SHP77 (cell line): ENCODE data around the gene ARID1A.

ENCODE experiments used
- DNase-seq, 2 experiments: peaks; one replicate each; lab custom pipeline; 2025; lab: John Stamatoyannopoulos, UW

ARID1A gene

GRCh38 chr1:26827663-26828062 is 131.8 kb downstream of the ARID1A start:
- no peak for DNase-seq

DNA sequence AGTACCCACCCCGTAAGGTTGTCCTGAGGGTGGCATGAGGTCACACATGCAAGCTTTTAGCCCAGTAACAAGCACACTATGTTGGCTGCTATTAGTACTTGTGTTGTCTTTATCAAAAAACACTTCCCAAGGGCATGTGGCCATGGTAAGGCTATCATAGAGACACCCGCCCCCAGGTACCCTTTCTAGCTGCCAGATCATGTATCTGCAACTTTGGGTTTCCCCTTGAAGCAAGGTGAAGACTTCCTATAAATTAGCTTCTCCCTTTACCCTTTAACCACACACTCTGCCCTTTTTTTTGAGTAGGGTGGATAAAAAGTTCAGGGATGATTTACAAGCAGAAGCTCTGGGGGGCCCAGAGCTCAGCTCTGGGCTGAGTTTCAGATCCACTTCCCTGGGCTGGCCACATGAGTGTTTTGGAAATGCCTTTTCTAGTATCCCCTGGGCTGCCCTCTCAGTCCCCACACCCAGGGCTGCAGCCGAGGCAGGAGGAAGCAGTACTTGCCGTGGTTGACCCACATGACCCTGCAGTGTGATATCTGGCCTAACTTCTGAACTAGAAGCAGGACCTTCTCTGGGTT is 132.7 kb downstream of the ARID1A start:
- no peak for DNase-seq

DNA sequence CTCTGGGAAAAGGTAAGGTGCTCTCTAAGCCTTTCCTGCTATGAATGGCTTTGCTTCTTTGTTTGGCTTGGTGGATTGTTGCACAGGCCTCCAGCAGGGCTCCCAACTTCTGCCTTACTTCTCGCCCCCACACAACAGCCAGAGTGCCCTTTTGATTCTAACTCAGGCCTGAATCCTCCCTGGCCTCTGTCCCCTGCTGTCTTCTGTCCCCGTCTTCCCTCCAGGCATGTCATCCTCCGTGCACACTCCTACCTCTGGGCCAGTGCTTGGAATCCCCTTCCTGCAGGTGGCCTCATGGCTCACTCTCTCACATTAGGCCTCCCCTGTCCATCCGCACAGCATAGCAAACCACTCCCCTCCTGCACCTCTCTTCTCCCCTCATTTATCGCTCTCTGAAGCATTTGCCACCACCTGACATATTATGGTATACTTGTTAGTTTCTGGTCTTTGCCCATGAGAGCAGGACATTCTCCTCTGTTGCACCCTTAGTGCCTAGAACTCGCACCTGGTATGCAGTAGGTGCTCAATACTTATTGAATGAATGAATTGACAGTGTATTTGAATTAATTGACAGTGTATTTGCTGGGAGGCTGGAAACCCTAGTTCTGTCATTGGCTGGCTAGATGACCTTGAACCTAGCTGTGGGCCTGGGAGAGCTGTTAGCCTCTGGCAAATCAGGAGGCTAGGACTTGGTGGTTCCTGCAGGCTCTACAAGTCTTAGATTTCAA is 133.5 kb downstream of the ARID1A start:
- DNase-seq, result no peak

GRCh38 chr1:26831059-26831458 is 135.2 kb downstream of the ARID1A start:
- DNase-seq, result no peak
